ENCODE data around the gene DHRS3. TPM values are rescaled to one million over a fixed set of nuclear protein-coding genes. Genes with fewer than 3 reads are reported as not detected.

DHRS3 gene
- total RNA-seq, 1 donor from 2014 or later: 214 TPM

- peaks cover 1% of the 10 kb centered on the region for H3K36me3 Mint-ChIP-seq (ENCODE audit: insufficient read depth)
- no peak for DNase-seq (ENCODE audit: low spot score, unreplicated experiment)
- TF ChIP-seq, protein P1, sequence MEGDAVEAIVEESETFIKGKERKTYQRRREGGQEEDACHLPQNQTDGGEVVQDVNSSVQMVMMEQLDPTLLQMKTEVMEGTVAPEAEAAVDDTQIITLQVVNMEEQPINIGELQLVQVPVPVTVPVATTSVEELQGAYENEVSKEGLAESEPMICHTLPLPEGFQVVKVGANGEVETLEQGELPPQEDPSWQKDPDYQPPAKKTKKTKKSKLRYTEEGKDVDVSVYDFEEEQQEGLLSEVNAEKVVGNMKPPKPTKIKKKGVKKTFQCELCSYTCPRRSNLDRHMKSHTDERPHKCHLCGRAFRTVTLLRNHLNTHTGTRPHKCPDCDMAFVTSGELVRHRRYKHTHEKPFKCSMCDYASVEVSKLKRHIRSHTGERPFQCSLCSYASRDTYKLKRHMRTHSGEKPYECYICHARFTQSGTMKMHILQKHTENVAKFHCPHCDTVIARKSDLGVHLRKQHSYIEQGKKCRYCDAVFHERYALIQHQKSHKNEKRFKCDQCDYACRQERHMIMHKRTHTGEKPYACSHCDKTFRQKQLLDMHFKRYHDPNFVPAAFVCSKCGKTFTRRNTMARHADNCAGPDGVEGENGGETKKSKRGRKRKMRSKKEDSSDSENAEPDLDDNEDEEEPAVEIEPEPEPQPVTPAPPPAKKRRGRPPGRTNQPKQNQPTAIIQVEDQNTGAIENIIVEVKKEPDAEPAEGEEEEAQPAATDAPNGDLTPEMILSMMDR (IDR thresholded peaks at IDR 0.05; ENCODE audit: unreplicated experiment): no peak
- H3K9me3 Mint-ChIP-seq (ENCODE audit: low read depth): no peaks in the 10 kb centered on the region
- H3K27me3 Mint-ChIP-seq: peaks cover 5% of the 10 kb centered on the region
- no peak overlapping the region for H3K27ac Mint-ChIP-seq
- no peak overlapping the region for H3K4me3 Mint-ChIP-seq (ENCODE audit: low read depth)
- H3K4me1 Mint-ChIP-seq (ENCODE audit: low read depth): peaks cover 9% of the 10 kb centered on the region
These were observed 61.6 kb downstream of the DHRS3 start for GRCh38 chr1:12556368-12556930.

DNA sequence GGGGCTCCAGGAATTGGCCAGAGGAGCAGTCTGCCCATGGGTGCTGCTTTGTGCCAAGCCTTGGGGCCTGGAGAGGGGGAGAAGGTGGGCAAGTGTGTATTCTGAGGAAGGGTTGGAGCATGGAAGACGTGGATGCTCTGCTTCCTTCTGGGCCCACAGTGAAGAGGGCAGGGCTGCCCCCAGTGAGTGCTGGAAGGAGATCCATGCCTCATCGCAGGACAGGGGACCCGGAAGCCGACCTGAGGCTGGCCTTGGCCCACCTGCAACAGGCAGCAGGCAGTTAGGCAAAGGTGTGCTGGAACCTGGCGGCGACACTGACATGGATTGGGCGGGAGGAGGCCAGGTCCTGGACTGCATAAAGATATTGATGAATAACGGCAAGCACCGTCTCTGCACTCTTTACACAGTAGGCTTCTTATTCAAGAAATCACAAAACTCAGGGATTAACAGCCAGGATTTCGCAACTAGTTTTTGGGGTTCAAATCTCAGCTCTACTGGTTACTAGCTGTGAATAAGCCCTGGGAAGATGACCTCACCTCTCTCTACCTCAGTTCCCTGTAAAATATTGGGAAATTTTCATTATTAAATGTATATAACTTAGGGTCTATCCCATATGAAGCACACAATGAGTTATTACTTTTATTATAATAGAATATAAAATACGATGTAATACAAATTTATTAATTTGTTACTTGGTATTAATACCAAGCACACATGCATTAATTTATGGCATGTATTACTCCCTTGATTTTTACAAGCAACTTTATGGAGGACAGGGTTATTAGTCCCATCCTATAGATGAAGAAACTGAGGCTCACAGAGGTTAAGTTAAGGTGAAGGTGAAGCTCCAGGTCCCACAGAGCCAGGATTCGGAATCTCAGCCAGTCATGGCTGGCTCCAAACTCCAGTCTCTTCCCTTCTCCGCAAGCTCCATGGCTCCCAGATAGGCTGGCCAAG, 62.3 kb downstream of the DHRS3 start:
- Mint-ChIP-seq H3K27ac (no peak overlapping the region), H3K9me3 (ENCODE audit: low read depth) (no peaks in the 10 kb centered on the region), H3K36me3 (ENCODE audit: insufficient read depth) (peaks cover 1% of the 10 kb centered on the region), H3K4me3 (ENCODE audit: low read depth) (no peak overlapping the region), H3K27me3 (peaks cover 5% of the 10 kb centered on the region), H3K4me1 (ENCODE audit: low read depth) (peaks cover 9% of the 10 kb centered on the region)
- no peak for DNase-seq (ENCODE audit: low spot score, unreplicated experiment)
- TF ChIP-seq, protein P1 (IDR thresholded peaks at IDR 0.05; ENCODE audit: unreplicated experiment): no peak

DNA sequence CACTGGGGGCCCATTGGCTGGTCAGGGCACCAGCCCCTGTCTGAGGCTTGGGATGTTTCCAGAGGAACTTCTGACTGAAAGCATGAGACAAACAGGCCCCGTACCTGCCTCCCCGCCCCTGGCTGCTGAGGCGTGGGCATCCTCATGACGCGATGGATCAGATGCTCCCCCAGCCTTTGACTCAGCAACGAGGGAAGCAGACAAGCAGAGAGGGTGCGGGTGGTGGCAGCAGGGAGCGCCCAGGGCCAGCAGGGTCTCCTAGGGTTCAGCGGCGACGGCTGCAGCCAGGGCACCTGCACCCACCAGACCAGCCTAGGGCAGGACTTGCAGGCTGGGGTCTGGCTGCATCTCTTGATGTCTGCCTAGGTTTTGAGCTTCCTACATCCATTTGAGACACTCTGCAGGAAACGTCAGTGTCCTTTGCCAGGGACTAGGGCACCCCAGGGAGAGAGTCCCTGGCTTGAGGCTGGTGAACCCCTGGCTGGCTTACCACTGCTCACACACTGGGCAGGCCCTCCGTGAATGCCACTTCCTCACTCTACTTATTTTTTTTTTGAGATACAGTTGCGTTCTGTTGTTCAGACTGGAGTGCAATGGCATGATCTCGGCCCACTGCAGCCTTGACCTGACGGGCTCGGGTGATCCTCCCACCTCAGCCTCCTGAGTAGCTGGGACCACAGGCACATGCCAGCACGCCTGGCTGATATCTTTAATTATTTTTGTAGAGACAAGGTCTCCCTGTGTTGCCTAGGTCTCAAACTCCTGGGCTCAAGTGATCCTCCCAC, 63.3 kb downstream of the DHRS3 start:
- Mint-ChIP-seq H3K4me3 (ENCODE audit: low read depth) (no peak overlapping the region), H3K27ac (no peak overlapping the region), H3K4me1 (ENCODE audit: low read depth) (peaks cover 13% of the 10 kb centered on the region), H3K9me3 (ENCODE audit: low read depth) (no peaks in the 10 kb centered on the region), H3K36me3 (ENCODE audit: insufficient read depth) (peaks cover 1% of the 10 kb centered on the region), H3K27me3 (peaks cover 5% of the 10 kb centered on the region)
- no peak for DNase-seq (ENCODE audit: low spot score, unreplicated experiment)
- TF ChIP-seq, protein P1 (IDR thresholded peaks at IDR 0.05; ENCODE audit: unreplicated experiment): no peak

DNA sequence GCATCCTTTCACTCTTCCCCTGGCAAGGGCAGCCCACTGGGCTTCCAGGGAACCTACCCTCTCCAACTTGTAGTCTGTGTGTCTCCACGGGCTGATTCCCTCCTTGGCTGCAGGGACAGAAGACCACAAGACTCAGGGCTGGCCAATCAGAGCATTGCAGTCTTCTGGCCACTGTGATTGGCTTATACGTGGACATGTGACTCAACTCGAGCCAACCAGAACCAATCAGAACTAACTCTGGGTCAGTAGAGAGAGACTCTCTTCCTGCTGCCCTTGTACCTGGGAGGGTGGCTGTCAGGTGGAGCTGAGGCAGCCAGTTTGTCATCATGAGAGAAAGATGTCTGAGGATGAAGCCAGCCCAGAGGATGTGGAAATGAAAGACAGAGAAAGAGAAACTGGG, 64.0 kb downstream of the DHRS3 start:
- Mint-ChIP-seq H3K4me1 (ENCODE audit: low read depth) (peaks cover 15% of the 10 kb centered on the region), H3K27me3 (peaks cover 5% of the 10 kb centered on the region), H3K9me3 (ENCODE audit: low read depth) (no peaks in the 10 kb centered on the region), H3K36me3 (ENCODE audit: insufficient read depth) (peaks cover 1% of the 10 kb centered on the region), H3K27ac (peak overlapping the region; percentile 18), H3K4me3 (ENCODE audit: low read depth) (no peak overlapping the region)
- DNase-seq (ENCODE audit: low spot score, unreplicated experiment): no peak
- TF ChIP-seq, protein P1 (IDR thresholded peaks at IDR 0.05; ENCODE audit: unreplicated experiment): no peak

All from progenitor cell of endocrine pancreas (in vitro differentiated cells).